Measurements from ENCODE around the gene KY.

GRCh38 chr3:134658555-134658954 is 7.7 kb upstream of the KY start:
- TF ChIP-seq POLR2AphosphoS5 (IDR thresholded peaks at IDR 0.05; ENCODE audit: borderline replicate concordance, low read depth, low read length): no peak
- no peak for TF ChIP-seq EZH2 (IDR thresholded peaks at IDR 0.05)
- no peak for TF ChIP-seq FOXP2 (optimal IDR thresholded peaks at IDR 0.05; ENCODE audit: control extremely low read depth, extremely low read length, insufficient read depth)

Measured in SK-N-MC (cell line).